ENCODE results near the gene PTN.

PTN gene

GRCh38 chr7:137306748-137307147 is 36.8 kb downstream of the PTN start:
- no peaks in the 10 kb centered on the region for H3K9me3 ChIP-seq (ENCODE audit: control insufficient read depth, insufficient read depth, low read depth, low read length)
- ChIA-PET CTCF (no interaction called here), POLR2A (no interaction called here)
- TF ChIP-seq ZNF157 (tag by site-specific recombination; IDR thresholded peaks at IDR 0.05), result no peak
- no peak for TF ChIP-seq GLI4 (tag by site-specific recombination; IDR thresholded peaks at IDR 0.05)
- no peak for TF ChIP-seq ZNF76 (tag by site-specific recombination; IDR thresholded peaks at IDR 0.05; ENCODE audit: borderline replicate concordance, low read depth)
- TF ChIP-seq PRDM10 (tag by site-specific recombination; IDR thresholded peaks at IDR 0.05), result no peak
- TF ChIP-seq ZNF707 (tag by site-specific recombination; IDR thresholded peaks at IDR 0.05), result no peak
- no peak for TF ChIP-seq ZNF664 (tag by site-specific recombination; IDR thresholded peaks at IDR 0.05)
- TF ChIP-seq EGR2 (tag by site-specific recombination; IDR thresholded peaks at IDR 0.05; ENCODE audit: low read depth), result no peak
- TF ChIP-seq ZNF292 (tag by site-specific recombination; IDR thresholded peaks at IDR 0.05; ENCODE audit: borderline replicate concordance, low read depth), result no peak
- no peak for TF ChIP-seq ZNF791 (tag by site-specific recombination; IDR thresholded peaks at IDR 0.05)
- no peak for TF ChIP-seq ZNF239 (tag by site-specific recombination; IDR thresholded peaks at IDR 0.05)
- no peak for TF ChIP-seq TCF7L2 (IDR thresholded peaks at IDR 0.05; ENCODE audit: borderline replicate concordance, low read depth, low read length)
- no peak for TF ChIP-seq ZNF184 (tag by site-specific recombination; IDR thresholded peaks at IDR 0.05)
- no peak for TF ChIP-seq ZNF133 (tag by site-specific recombination; IDR thresholded peaks at IDR 0.05)
- no peak overlapping the region for H3K4me3 ChIP-seq (ENCODE audit: low read depth, low read length)
- no peaks in the 10 kb centered on the region for H3K4me1 ChIP-seq (ENCODE audit: control insufficient read depth, insufficient read depth, low read length)
- H3K36me3 ChIP-seq (ENCODE audit: control insufficient read depth in 2 of 2, insufficient read depth in 1 of 2, low read length in 2 of 2), result no peaks in the 10 kb centered on the region
- H3K27ac ChIP-seq (ENCODE audit: extremely low read depth, low read depth, low read length), result no peak overlapping the region

- no peaks in the 10 kb centered on the region for H3K9me3 ChIP-seq (ENCODE audit: control insufficient read depth, insufficient read depth, low read depth, low read length)
- CTCF ChIA-PET, result interaction anchor here (0.8 to 1.2 kb wide), 2 partner anchors 18 to 116 kb away, joined by 3 to 4 read pairs; no protein-coding TSS in a partner anchor
- TF ChIP-seq ZNF2 (tag by site-specific recombination; IDR thresholded peaks at IDR 0.05) (no peak), ZNF221 (tag by site-specific recombination; IDR thresholded peaks at IDR 0.05; ENCODE audit: borderline replicate concordance) (no peak), ZNF560 (tag by site-specific recombination; IDR thresholded peaks at IDR 0.05; ENCODE audit: borderline replicate concordance) (no peak), ZNF24 (tag by site-specific recombination; IDR thresholded peaks at IDR 0.05) (no peak), ZNF510 (tag by site-specific recombination; IDR thresholded peaks at IDR 0.05; ENCODE audit: insufficient replicate concordance) (no peak), EGR2 (tag by site-specific recombination; IDR thresholded peaks at IDR 0.05; ENCODE audit: low read depth) (no peak), ZNF18 (tag by site-specific recombination; IDR thresholded peaks at IDR 0.05) (no peak), ZNF843 (tag by site-specific recombination; IDR thresholded peaks at IDR 0.05) (no peak), ZFP3 (tag by site-specific recombination; IDR thresholded peaks at IDR 0.05; ENCODE audit: low read depth) (no peak), KLF16 (tag by site-specific recombination; IDR thresholded peaks at IDR 0.05) (no peak), ZNF777 (tag by site-specific recombination; IDR thresholded peaks at IDR 0.05; ENCODE audit: borderline replicate concordance) (no peak), ATF2 (tag by site-specific recombination; IDR thresholded peaks at IDR 0.05; ENCODE audit: low read depth) (no peak)
- no peaks in the 10 kb centered on the region for H3K36me3 ChIP-seq (ENCODE audit: control insufficient read depth in 2 of 2, insufficient read depth in 1 of 2, low read length in 2 of 2)
- no peak overlapping the region for H3K4me3 ChIP-seq (ENCODE audit: low read depth, low read length)
- H3K4me1 ChIP-seq (ENCODE audit: control insufficient read depth, insufficient read depth, low read length), result no peaks in the 10 kb centered on the region
- H3K27ac ChIP-seq (ENCODE audit: extremely low read depth, low read depth, low read length), result no peak overlapping the region
- POLR2A ChIA-PET, result no interaction called here
Measured at GRCh38 chr7:137305901-137306621, 37.5 kb downstream of the PTN start.

All from HEK293 (cell line).